Liver (tissue), 9 donors: ENCODE measurements around the gene PEMT. TPM values are rescaled to one million over a fixed set of nuclear protein-coding genes. Genes with fewer than 3 reads are reported as not detected.

ENCODE experiments used
- DNase-seq: peaks from one replicate; pipeline ENCODE4 v3.0.0-alpha.2; 2017; ENCODE audit warnings: low spot score
- H3K27ac ChIP-seq, 2 donors: one replicate each; pipeline ENCODE4 v1.7.0; 2013; ENCODE audit warnings: inconsistent platforms in 2 of 2, low read length in 2 of 2, control low read depth in 1 of 2, low read depth in 1 of 2, mild to moderate bottlenecking in 1 of 2
- H3K27me3 ChIP-seq, 4 donors: one replicate each; pipeline versions ENCODE4 v1.6.1 to v1.7.0; 2013; ENCODE audit warnings: low read length in 3 of 4, inconsistent platforms in 1 of 4, mild to moderate bottlenecking in 1 of 4, moderate library complexity in 1 of 4; ENCODE audit not compliant: control insufficient read depth in 4 of 4, insufficient read depth in 4 of 4
- H3K36me3 ChIP-seq, 4 donors: one replicate each; pipeline versions ENCODE4 v1.6.1 to v1.7.0; 2013; ENCODE audit warnings: low read length in 3 of 4, mild to moderate bottlenecking in 3 of 4, low read depth in 1 of 4, moderate library complexity in 1 of 4; ENCODE audit not compliant: control insufficient read depth in 4 of 4, insufficient read depth in 3 of 4
- H3K4me1 ChIP-seq, 4 donors: one replicate each; pipeline versions ENCODE4 v1.6.1 to v1.7.0; 2013; ENCODE audit warnings: low read length in 3 of 4, mild to moderate bottlenecking in 3 of 4, moderate library complexity in 1 of 4; ENCODE audit not compliant: control insufficient read depth in 4 of 4, insufficient read depth in 4 of 4
- H3K4me3 ChIP-seq, 3 donors: one replicate each; pipeline versions ENCODE4 v1.6.1 to v1.7.0; 2013; ENCODE audit warnings: low read length in 3 of 3, control low read depth in 1 of 3, low read depth in 1 of 3, mild to moderate bottlenecking in 1 of 3
- H3K9ac ChIP-seq, 2 donors: one replicate each; pipeline ENCODE4 v1.7.0; 2013; ENCODE audit warnings: low read length in 2 of 2, mild to moderate bottlenecking in 2 of 2, moderate library complexity in 2 of 2, control low read depth in 1 of 2, low read depth in 1 of 2
- H3K9me3 ChIP-seq, 4 donors: one replicate each; pipeline versions ENCODE4 v1.6.1 to v1.7.0; 2013; ENCODE audit warnings: low read length in 3 of 4; ENCODE audit not compliant: control insufficient read depth in 4 of 4
- ATF3 ChIP-seq: IDR thresholded peaks from 2 replicates; pipeline ENCODE4 v1.6.1; 2016; ENCODE audit warnings: antibody characterized with exemption
- CTCF ChIP-seq: fragments of 150-350 bp; IDR thresholded peaks from 2 replicates; pipeline ENCODE4 v1.5.1; 2017; ENCODE audit warnings: improper control_type of control experiment, low read depth, low read length; ENCODE audit not compliant: missing input control
- EGR1 ChIP-seq, 2 donors: IDR thresholded peaks; 2 replicates each; pipeline ENCODE4 v1.6.1; 2016 to 2018; ENCODE audit warnings: antibody characterized with exemption in 2 of 2, low read depth in 2 of 2
- FOXA1 ChIP-seq: IDR thresholded peaks from 2 replicates; pipeline ENCODE4 v1.6.1; 2016; ENCODE audit warnings: antibody characterized with exemption
- FOXA2 ChIP-seq: IDR thresholded peaks from 2 replicates; pipeline ENCODE4 v1.6.1; 2016; ENCODE audit warnings: antibody characterized with exemption
- GABPA ChIP-seq, 2 donors: IDR thresholded peaks in 1 of 2; conservative IDR thresholded peaks in 1 of 2; 2 replicates each; pipeline ENCODE4 v1.6.1; 2016; ENCODE audit warnings: antibody characterized with exemption in 2 of 2, mild to moderate bottlenecking in 1 of 2, moderate library complexity in 1 of 2
- HNF4A ChIP-seq, 2 donors: conservative IDR thresholded peaks; 2 replicates each; pipeline ENCODE4 v1.6.1; 2016; ENCODE audit warnings: antibody characterized with exemption in 2 of 2, mild to moderate bottlenecking in 2 of 2
- HNF4G ChIP-seq: IDR thresholded peaks from 2 replicates; pipeline ENCODE4 v1.6.1; 2016; ENCODE audit warnings: antibody characterized with exemption
- JUND ChIP-seq, 2 donors: IDR thresholded peaks; 2 replicates each; pipeline ENCODE4 v1.6.1; 2016; ENCODE audit warnings: antibody characterized with exemption in 2 of 2
- MAX ChIP-seq: IDR thresholded peaks from 2 replicates; pipeline ENCODE4 v1.6.1; 2016; ENCODE audit warnings: antibody characterized with exemption
- NR2F2 ChIP-seq: IDR thresholded peaks from 2 replicates; pipeline ENCODE4 v1.6.1; 2016; ENCODE audit warnings: antibody characterized with exemption
- RAD21 ChIP-seq, 2 donors: IDR thresholded peaks; 2 replicates each; pipeline ENCODE4 v1.6.1; 2016; ENCODE audit warnings: antibody characterized with exemption in 2 of 2, mild to moderate bottlenecking in 2 of 2
- REST ChIP-seq: IDR thresholded peaks from 2 replicates; pipeline ENCODE4 v1.6.1; 2016; ENCODE audit warnings: antibody characterized with exemption, mild to moderate bottlenecking
- RXRA ChIP-seq, 2 donors: IDR thresholded peaks; 2 replicates each; pipeline ENCODE4 v1.6.1; 2017 to 2018; ENCODE audit warnings: antibody characterized with exemption in 2 of 2, mild to moderate bottlenecking in 1 of 2
- SP1 ChIP-seq: IDR thresholded peaks from 2 replicates; pipeline ENCODE4 v1.6.1; 2018; ENCODE audit warnings: antibody characterized with exemption, mild to moderate bottlenecking
- TAF1 ChIP-seq: conservative IDR thresholded peaks from 2 replicates; pipeline ENCODE4 v1.6.1; 2016; ENCODE audit warnings: antibody characterized with exemption, mild to moderate bottlenecking
- YY1 ChIP-seq: IDR thresholded peaks from 2 replicates; pipeline ENCODE4 v1.6.1; 2016; ENCODE audit warnings: antibody characterized with exemption, mild to moderate bottlenecking
- ZBTB33 ChIP-seq: IDR thresholded peaks from 2 replicates; pipeline ENCODE4 v1.6.1; 2016; ENCODE audit warnings: antibody characterized with exemption
- WGBS: extraction: QIAGEN DNeasy Blood & Tissue Kit; methylation state at CpG from one replicate; pipeline ENCODE4 v1.1.7; 2013; 5-methylcytosine and 5-hydroxymethylcytosine counted together
- polyA plus RNA-seq, 2 donors: library from polyadenylated mRNA; stranded (reverse) in 1 of 2; unstranded in 1 of 2; fragments of 200-250 nt in 1 of 2; fragments of >200 nt in 1 of 2; fragmentation: Nextera tagmentation in 1 of 2; extraction: Ambion mirVana in 1 of 2; gene quantifications; one replicate each; pipeline versions ENCODE4 v1.2.1 to v1.2.3, GENCODE V29; 2013 to 2015
- total RNA-seq, 2 donors: library from RNA; depleted of rRNA; stranded (reverse); fragments of >200 nt; gene quantifications; one replicate each; pipeline ENCODE4 v1.2.3, GENCODE V29; 2014
- donor health status: healthy.
- donor health status: healthy.
- donor health status: healthy.
- donor health status: healthy.
- donor health status: healthy.

PEMT gene
- total and polyA plus RNA-seq, 4 donors = 64.6 to 211 (median 184) TPM

GRCh38 chr17:17492571-17492970, 98.9 kb downstream of the PEMT start (continued):
- TF ChIP-seq REST = no peak

GRCh38 chr17:17492085-17492484, 99.4 kb downstream of the PEMT start:
- no peak for DNase-seq
- TF ChIP-seq ZBTB33 (no peak), RAD21 (IDR thresholded peaks at IDR 0.05) (no peak), FOXA2 (no peak), RXRA (IDR thresholded peaks at IDR 0.05) (no peak), SP1 (no peak), YY1 (no peak), REST (no peak), MAX (no peak), EGR1 (IDR thresholded peaks at IDR 0.05; ENCODE audit: low read depth in 2 of 2) (no peak), HNF4A (conservative IDR thresholded peaks at IDR 0.05) (no peak), HNF4G (no peak), CTCF (no peak), TAF1 (no peak), NR2F2 (no peak), ATF3 (no peak), GABPA (IDR thresholded peaks at IDR 0.05 in 1 of 2, conservative IDR thresholded peaks at IDR 0.05 in 1 of 2) (no peak), FOXA1 (no peak), JUND (IDR thresholded peaks at IDR 0.05) (no peak)
- no peaks in the 10 kb centered on the region for H3K27me3 ChIP-seq
- H3K36me3 ChIP-seq = peaks cover 7 to 29% (median 11%) of the 10 kb centered on the region in 4 donors
- no peak overlapping the region for H3K9ac ChIP-seq
- H3K9me3 ChIP-seq = no peaks in the 10 kb centered on the region
- whole genome bisulfite sequencing = 91% methylated on average over 11 of the region's 11 CpGs
- H3K27ac ChIP-seq = no peak overlapping the region
- no peak overlapping the region for H3K4me3 ChIP-seq
- peaks cover 0 to 16% (median 7%) of the 10 kb centered on the region in 4 donors for H3K4me1 ChIP-seq
